HG02759 (cell line): Measurements from ENCODE around the gene DTD2.
"Not testable (repeated sequence)": the region's sequence is repeated elsewhere in the genome, so short reads cannot be mapped to it uniquely, and the experiment has no call there.

Experiments used
- ATAC-seq: cut with Tn5 transposase; IDR thresholded peaks from one replicate; pipeline ENCODE4 v1.9.1; 2021; ENCODE audit warnings: mild to moderate bottlenecking, moderate library complexity; ENCODE audit not compliant: unreplicated experiment

DTD2 gene

DNA sequence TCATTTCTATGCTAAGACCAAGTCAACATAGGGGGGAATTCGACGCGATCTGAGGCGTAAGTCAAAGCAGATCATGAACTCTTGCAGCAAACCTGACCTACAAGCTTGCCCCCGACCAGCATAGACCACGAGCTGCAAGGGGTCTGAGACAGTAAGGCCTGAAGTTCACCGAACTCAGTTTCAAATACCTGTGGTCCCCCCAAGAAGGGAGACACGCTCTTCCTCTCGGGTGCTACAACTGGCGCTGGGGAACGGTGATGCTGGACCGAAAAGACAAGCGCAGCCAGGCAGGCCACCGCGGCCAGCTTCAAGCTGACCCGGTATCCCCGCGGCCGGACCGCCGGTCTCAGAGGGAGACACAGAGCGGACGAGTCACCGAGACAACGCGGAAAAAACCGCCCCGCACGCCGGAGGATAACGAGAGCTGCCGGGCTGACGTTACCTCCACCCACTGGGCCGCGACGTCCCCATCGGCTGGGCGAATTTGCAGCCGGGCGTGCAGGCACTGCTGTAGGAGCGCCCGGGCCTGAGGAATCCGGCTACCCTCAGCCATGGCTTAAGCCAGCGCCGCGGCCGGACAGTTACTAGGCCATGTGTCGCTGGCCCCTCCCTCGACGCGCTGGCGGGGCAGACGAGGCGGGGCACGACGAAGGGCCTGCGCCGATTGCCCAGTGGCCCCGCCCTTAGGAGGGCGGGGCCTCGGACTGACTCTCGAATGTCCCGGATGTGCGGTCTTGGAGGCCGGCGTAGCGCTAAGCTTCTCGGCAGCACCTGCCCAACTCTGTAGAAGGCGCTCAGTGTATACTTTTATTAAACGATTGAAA is at the start of gene DTD2:
Gene DTD2, minus strand, starts transcription at position 666 of the 824 bp plus-strand sequence. Its CDS starts 113 bp downstream, at position 553.
- ATAC-seq, result peak; percentile 99

GRCh38 chr14:31505411-31505810 is 48.1 kb upstream of the DTD2 start:
- ATAC-seq, result no peak

DNA sequence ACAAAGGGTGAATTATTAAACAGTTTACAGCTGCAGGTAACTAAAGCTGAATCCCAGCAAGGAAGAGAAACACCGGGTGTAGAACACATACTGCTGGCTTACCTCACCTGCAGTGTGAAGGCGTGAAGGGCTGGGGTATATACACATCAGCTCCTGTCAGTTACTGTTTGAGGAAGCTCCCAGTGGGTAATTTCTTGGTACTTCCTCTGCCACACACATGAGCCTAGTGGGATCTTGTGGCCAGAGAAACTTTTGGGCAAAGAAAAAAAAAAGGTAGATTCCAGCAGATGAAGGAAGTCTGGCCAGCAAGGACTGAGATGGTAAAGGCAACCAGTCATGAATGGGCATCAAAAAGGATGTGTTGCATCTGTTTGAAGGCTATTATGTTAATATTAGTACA is 44.6 kb upstream of the DTD2 start:
- ATAC-seq, result no peak

- no peak for ATAC-seq
These were observed 35.6 kb upstream of the DTD2 start for GRCh38 chr14:31492759-31493498.

GRCh38 chr14:31489691-31490090 is 32.4 kb upstream of the DTD2 start:
- ATAC-seq, result peak; percentile 57

- ATAC-seq, result no peak
These were observed 30.6 kb upstream of the DTD2 start, which contains the start of gene GPR33 for GRCh38 chr14:31487886-31488285. Gene GPR33, minus strand, starts transcription at chr14:31488039. Its CDS starts 4,074 bp downstream, at chr14:31483965.

GRCh38 chr14:31486764-31487163 is 29.5 kb upstream of the DTD2 start:
- no peak for ATAC-seq

DNA sequence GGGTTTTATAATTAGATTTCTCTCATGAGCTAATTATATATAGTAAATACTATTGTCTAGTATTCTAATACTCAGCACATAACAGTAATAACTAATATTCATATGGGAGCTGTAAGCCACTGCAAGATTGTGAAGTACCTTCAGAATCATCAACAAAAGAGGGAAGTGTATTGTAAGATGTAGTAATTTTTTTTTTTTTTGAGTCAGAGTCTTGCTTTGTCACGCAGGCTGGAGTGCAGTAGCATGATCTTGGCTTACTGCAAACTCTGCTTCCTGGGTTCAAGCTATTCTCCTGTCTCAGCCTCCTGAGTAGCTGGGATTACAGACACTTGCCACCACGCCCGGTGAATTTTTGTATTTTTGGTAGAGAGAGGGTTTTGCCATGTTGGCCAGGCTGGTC is 27.4 kb upstream of the DTD2 start:
- no peak for ATAC-seq

GRCh38 chr14:31480156-31480555 is 22.9 kb upstream of the DTD2 start:
- ATAC-seq, result no peak

GRCh38 chr14:31479027-31479426 is 21.7 kb upstream of the DTD2 start:
- no peak for ATAC-seq

GRCh38 chr14:31477248-31477647 is 19.9 kb upstream of the DTD2 start:
- ATAC-seq, result no peak

GRCh38 chr14:31476131-31476866 is 19.0 kb upstream of the DTD2 start:
- ATAC-seq, result no peak

- ATAC-seq, result no peak
These were observed 9.2 kb upstream of the DTD2 start for GRCh38 chr14:31466554-31466953.

GRCh38 chr14:31465111-31465510 is 7.8 kb upstream of the DTD2 start:
- ATAC-seq, result no peak

DNA sequence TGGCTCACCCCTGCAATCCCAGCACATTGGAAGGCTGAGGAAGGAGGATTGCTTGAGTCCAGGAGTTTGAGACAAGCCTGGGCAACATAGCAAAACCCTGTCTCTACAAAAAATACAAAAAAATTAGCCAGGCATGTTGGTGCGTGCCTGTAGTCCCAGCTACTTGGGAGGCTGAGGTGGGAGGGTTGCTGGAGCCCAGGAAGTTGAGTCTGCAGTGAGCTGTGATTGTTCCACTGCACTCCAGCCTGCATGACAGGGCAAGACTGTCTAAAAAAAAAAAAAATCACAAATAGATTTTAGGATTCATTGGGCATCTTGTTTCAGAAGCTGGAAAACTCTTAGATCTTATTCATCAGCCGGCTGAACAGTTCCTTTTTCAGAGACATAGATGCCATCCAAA is 5.1 kb upstream of the DTD2 start:
- ATAC-seq, result not testable (repeated sequence)

DNA sequence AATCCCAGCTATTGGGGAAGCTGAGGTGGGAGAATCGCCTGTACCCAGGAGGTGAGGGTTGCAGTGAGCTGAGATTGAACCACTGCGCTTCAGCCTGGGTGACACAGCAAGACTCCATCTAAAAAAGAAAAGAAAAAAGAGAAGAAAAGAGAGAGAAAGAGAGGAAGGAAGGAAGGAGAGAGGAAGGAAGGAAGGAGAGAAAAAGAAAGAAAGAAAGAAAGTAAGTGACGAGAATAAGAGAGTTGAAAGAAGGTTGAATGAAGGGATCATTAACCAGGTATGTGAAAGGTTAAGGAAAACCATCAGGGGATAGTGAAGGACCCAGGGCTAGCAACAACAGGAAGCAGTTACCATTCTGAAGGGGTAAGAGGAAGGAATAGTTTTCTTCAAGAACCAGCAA is 4.2 kb upstream of the DTD2 start:
- no peak for ATAC-seq

DNA sequence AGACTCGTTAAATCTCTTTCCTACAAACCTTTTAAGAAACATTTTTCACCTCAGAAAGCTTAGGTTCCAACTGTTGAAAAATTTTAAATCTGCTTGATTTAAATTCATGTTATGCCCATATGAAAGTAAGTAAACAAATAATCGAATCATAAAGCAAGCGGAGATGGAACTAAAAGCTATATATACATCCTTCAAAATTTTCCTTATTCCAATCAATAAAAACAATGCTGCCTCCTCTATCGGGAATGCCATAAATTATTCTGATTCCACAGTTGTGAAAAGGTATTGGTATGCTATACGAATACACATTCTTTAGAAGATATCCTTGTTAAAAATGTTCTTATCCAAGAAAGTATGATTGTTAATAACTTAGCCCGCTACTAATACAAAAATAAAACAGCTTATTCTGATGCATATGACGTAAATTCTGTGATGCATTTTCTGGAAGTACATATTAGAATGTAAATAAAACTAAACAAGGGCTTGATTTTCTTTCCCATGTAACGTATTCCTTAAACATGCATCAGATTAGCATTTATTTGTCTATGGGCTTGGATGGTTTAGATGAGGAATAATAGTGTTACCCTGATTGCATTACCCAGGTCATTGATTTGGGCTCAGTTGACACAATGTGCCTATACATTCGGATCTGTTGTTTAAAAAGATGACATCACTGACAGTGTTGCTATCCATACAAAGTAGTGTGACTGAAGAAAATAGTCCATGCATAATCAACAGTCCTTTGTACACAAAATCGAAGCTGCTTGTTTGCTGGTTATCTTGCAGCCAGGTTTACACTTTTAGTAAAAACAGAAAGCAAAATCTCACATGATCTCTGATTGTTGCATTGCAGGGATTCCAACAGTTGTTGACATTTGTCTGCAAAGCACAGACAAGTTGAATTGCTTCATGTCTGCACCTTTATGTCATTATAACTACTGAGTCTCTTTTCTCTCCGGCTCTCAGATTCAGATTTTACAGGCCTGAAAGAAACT is 656 bp upstream of the DTD2 start:
- no peak for ATAC-seq

DNA sequence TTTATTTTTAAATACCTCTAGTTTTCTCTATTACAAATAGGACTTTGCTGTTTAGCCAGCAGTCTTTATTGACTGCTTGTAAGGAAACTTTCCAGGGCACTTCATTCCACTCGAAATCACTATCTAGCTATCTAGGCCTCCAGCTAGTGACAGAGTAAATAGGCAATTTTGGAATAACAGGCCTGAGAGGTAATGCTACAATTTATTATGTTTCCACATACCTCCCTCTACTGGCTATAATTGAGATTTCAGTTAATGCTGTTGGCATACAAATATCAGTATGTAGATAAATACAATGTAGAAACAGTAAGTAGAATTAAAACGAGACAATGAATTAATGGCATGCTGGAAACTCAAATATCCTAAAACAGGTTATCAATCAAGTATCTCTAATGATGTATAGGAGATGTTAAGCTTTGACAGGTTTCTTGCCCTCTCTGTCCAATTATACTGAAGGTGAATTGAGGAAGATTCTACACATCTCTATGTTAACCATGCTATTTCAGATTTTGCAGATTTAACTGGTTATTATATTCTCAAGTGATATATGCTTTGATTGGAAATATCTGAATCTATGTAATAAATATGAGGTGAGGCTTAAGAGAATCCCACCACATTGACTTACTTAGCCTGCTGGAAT is 7.2 kb downstream of the DTD2 start:
- no peak for ATAC-seq

DNA sequence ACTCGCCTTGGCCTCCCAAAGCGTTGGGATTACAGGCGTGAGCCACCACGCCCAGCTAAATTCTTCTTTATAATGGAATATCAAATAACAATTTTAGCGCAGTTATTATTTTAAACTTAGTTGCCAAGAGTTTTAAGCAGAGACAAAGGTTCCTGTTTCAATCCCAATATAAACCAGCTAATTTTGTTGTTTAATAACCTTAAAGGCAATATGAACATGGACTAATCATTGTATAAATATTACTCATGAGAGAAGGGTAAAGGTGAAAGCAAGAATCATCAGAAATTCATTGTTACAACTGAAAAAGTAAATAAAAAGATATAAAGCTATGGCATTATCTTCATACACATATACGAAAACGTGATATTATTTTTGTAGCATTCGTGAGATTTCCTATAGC is 8.2 kb downstream of the DTD2 start:
- ATAC-seq, result no peak

GRCh38 chr14:31445703-31446102 is 11.6 kb downstream of the DTD2 start:
- no peak for ATAC-seq
